Measurements from ENCODE around the gene RGS3.

RGS3 gene

DNA sequence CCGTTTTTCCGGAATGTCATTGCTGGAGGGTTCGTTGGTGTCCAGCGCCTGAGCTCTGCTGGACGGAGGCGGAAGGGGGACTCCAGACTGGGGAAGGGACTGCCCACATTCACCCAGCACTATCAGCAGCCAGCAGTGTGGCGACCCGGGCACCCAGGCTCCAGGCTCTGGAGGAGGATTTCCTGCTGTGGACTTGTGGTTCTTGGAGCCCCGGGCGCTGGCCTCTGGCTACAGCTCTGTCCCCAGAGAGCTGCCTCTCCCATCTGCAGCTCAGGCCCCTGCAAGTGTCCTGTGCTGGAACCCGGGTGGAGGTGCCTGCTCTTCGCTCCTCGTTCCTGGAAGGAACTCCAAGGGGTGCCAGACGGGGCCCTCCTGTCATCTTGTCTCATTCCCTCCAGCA lies 152.6 kb downstream of the RGS3 start:
- DNase-seq (ENCODE audit: insufficient read length, low spot score): no peak
- TF ChIP-seq CTCF (IDR thresholded peaks at IDR 0.05; ENCODE audit: insufficient read depth, missing control alignments): no peak
- no peak for FAIRE-seq

DNA sequence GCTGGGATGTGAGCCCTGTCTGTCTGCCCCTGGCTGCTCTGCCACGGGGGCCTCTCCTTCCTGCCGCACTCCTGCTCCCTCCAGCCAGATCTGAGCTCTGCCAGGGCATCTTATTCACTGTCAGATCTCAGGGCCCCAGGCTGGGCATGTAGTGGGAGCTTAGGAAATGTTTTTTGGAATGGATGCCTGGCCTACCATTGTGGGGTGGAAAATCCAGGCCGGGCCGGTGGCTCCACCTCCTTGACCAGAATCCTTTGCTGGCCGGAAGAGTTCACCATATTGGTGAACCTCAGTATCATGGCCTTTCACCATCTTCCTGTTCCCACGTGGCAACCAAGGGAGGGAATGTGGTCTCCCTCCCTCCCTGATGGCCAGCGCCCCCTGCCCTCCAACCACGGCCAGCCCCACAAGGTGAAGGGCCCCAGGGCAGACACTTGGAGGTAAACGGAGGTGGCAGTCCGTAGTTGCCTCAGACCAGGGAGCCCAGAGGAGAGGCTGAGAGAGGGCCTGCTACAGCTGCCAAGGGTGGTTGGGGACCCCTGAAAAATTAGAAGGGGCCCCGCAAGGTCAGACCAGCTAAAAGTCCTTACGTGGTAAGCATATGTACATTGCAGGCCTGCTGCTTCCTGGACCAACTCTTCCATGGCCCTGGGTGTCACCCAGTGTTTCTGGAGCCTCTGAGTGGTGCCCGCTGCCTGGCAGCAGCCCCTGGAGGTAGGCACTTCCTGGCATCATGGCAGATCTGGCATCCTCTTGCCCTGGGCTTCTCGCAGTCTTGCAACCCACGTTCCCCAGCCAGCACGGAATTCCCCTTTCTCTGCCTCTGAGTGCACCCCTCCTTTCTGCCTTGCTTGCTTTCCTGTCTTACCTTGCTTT lies 153.3 kb downstream of the RGS3 start:
- FAIRE-seq (no peak), DNase-seq (ENCODE audit: insufficient read length, low spot score) (no peak)
- TF ChIP-seq CTCF (IDR thresholded peaks at IDR 0.05; ENCODE audit: insufficient read depth, missing control alignments): no peak

DNA sequence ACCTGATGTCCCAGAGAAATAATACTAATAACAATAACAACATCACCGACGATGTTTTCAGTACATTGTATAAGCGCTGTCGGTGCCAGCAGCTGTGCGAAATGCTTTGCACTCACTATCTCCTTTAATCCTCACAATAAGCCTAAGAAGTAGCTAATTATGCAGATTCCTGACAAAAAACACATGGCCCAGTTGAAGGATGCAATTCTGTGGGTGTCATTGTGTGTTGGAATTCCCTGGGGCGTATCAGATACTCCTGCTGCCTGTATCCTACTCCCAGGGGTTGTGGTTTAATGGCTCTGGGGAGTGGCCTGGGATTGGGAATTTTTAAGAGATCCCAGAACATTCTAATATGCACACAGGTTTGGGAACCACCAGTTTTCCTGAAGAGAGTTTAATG lies 154.0 kb downstream of the RGS3 start:
- TF ChIP-seq CTCF (IDR thresholded peaks at IDR 0.05; ENCODE audit: insufficient read depth, missing control alignments): no peak
- FAIRE-seq: no peak
- DNase-seq (ENCODE audit: insufficient read length, low spot score): no peak

- DNase-seq (ENCODE audit: insufficient read length, low spot score): no peak
- TF ChIP-seq CTCF (IDR thresholded peaks at IDR 0.05; ENCODE audit: insufficient read depth, missing control alignments): no peak
- no peak for FAIRE-seq
These were observed 155.4 kb downstream of the RGS3 start for GRCh38 chr9:113618836-113619490.

GRCh38 chr9:113619491-113620376 lies 156.2 kb downstream of the RGS3 start:
- no peak for FAIRE-seq

More at GRCh38 chr9:113619491-113620376, 156.2 kb downstream of the RGS3 start:
- no peak for TF ChIP-seq CTCF (IDR thresholded peaks at IDR 0.05; ENCODE audit: insufficient read depth, missing control alignments)
- no peak for DNase-seq (ENCODE audit: insufficient read length, low spot score)
